ENCODE measurements around the gene FAM13A. TPM values are rescaled to one million over a fixed set of nuclear protein-coding genes. Genes with fewer than 3 reads are reported as not detected.

FAM13A gene
- polyA plus RNA-seq, 1 donor from 2014 or later, result 4.0 TPM

DNA sequence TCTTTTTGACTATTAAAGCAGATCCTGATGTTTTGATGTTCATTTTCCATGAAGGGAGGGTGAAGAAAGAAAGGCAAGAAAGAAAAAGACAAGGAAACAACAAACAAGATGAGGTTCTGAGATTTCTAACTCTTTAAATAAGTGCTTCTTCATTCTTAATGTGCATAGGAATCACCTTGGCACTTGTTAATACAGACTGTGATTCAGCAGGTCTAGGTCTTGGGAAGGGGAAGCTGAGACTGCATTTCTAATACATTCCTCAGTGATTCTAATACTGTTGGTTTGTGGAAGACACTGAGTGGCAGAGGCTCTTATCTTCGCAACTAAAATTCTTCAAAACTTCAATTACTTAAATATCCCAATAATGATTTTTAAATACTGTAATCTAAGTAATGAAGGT, 264.2 kb downstream of the FAM13A start:
- no peaks in the 10 kb centered on the region for H3K9me2 ChIP-seq (ENCODE audit: insufficient read depth, low read length)
- no peak overlapping the region for H3K4me2 ChIP-seq (ENCODE audit: low read length)
- H3F3A ChIP-seq (ENCODE audit: insufficient read depth, low read length, poor library complexity, severe bottlenecking), result no peaks in the 10 kb centered on the region
- H3K4me3 ChIP-seq (ENCODE audit: low read length), result no peak overlapping the region
- no peaks in the 10 kb centered on the region for H3K79me2 ChIP-seq (replicated peaks; ENCODE audit: insufficient read depth, low read length)
- no peaks in the 10 kb centered on the region for H3K9me3 ChIP-seq (ENCODE audit: low read length)
- H3K36me3 ChIP-seq (ENCODE audit: insufficient read depth, low read length), result no peaks in the 10 kb centered on the region
- H3K27me3 ChIP-seq (ENCODE audit: insufficient read depth, low read depth, low read length), result no peaks in the 10 kb centered on the region
- no peak overlapping the region for H3K9ac ChIP-seq (ENCODE audit: low read length)
- no peak for TF ChIP-seq EZH2 (IDR thresholded peaks at IDR 0.05; ENCODE audit: borderline replicate concordance, insufficient read depth, low read length, poor library complexity, severe bottlenecking)
- no peak overlapping the region for H2AFZ ChIP-seq (ENCODE audit: low read depth, low read length)
- H4K20me1 ChIP-seq (ENCODE audit: insufficient read depth), result no peaks in the 10 kb centered on the region
- H3K27ac ChIP-seq (ENCODE audit: low read length), result no peak overlapping the region

DNA sequence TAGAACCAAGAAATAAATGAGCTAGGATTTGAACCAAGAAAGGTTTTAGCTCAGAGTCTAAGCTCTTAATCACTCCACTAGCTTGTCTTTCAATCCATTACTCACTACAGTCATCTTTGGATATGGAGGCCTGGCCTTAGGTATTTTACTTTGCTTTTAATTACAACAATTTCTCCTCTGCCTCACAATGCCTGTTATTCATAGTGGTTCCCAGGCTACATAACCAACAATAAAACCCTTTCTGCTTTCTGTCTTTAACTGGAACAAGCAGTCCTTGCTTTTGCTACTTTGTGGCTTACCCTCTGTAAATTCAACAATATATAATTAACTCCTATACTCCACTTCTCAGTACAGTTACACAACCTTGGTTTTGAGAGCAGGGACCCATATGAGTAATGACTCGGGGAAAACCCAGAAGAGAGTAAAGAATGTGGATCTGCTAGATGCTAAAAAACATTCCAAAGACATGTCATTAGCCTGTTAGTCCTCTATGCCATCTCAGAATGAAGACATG, 264.7 kb downstream of the FAM13A start:
- Histone ChIP-seq H3K9ac (ENCODE audit: low read length) (no peak overlapping the region), H3F3A (ENCODE audit: insufficient read depth, low read length, poor library complexity, severe bottlenecking) (no peaks in the 10 kb centered on the region)
- TF ChIP-seq, protein P1, sequence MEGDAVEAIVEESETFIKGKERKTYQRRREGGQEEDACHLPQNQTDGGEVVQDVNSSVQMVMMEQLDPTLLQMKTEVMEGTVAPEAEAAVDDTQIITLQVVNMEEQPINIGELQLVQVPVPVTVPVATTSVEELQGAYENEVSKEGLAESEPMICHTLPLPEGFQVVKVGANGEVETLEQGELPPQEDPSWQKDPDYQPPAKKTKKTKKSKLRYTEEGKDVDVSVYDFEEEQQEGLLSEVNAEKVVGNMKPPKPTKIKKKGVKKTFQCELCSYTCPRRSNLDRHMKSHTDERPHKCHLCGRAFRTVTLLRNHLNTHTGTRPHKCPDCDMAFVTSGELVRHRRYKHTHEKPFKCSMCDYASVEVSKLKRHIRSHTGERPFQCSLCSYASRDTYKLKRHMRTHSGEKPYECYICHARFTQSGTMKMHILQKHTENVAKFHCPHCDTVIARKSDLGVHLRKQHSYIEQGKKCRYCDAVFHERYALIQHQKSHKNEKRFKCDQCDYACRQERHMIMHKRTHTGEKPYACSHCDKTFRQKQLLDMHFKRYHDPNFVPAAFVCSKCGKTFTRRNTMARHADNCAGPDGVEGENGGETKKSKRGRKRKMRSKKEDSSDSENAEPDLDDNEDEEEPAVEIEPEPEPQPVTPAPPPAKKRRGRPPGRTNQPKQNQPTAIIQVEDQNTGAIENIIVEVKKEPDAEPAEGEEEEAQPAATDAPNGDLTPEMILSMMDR (IDR thresholded peaks at IDR 0.05; ENCODE audit: poor library complexity, severe bottlenecking), result no peak
- TF ChIP-seq TAF1 (IDR thresholded peaks at IDR 0.05; ENCODE audit: low read depth), result no peak
- no peak for TF ChIP-seq MXI1 (conservative IDR thresholded peaks at IDR 0.05; ENCODE audit: poor library complexity, severe bottlenecking)
- no peak for TF ChIP-seq RAD21 (conservative IDR thresholded peaks at IDR 0.05)
- TF ChIP-seq EZH2 (IDR thresholded peaks at IDR 0.05; ENCODE audit: borderline replicate concordance, insufficient read depth, low read length, poor library complexity, severe bottlenecking), result no peak
- TF ChIP-seq EP300 (conservative IDR thresholded peaks at IDR 0.05; ENCODE audit: poor library complexity, severe bottlenecking), result no peak
- TF ChIP-seq, protein P2, sequence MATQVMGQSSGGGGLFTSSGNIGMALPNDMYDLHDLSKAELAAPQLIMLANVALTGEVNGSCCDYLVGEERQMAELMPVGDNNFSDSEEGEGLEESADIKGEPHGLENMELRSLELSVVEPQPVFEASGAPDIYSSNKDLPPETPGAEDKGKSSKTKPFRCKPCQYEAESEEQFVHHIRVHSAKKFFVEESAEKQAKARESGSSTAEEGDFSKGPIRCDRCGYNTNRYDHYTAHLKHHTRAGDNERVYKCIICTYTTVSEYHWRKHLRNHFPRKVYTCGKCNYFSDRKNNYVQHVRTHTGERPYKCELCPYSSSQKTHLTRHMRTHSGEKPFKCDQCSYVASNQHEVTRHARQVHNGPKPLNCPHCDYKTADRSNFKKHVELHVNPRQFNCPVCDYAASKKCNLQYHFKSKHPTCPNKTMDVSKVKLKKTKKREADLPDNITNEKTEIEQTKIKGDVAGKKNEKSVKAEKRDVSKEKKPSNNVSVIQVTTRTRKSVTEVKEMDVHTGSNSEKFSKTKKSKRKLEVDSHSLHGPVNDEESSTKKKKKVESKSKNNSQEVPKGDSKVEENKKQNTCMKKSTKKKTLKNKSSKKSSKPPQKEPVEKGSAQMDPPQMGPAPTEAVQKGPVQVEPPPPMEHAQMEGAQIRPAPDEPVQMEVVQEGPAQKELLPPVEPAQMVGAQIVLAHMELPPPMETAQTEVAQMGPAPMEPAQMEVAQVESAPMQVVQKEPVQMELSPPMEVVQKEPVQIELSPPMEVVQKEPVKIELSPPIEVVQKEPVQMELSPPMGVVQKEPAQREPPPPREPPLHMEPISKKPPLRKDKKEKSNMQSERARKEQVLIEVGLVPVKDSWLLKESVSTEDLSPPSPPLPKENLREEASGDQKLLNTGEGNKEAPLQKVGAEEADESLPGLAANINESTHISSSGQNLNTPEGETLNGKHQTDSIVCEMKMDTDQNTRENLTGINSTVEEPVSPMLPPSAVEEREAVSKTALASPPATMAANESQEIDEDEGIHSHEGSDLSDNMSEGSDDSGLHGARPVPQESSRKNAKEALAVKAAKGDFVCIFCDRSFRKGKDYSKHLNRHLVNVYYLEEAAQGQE (IDR thresholded peaks at IDR 0.05; ENCODE audit: borderline replicate concordance), result no peak
- no peak for TF ChIP-seq POLR2AphosphoS5 (IDR thresholded peaks at IDR 0.05)
- no peak for TF ChIP-seq SMC3 (conservative IDR thresholded peaks at IDR 0.05; ENCODE audit: poor library complexity)

More for the DNA sequence above, 264.7 kb downstream of the FAM13A start:
- Histone ChIP-seq H3K36me3 (ENCODE audit: insufficient read depth, low read length) (no peaks in the 10 kb centered on the region), H3K27ac (ENCODE audit: low read length) (no peak overlapping the region), H3K9me2 (ENCODE audit: insufficient read depth, low read length) (no peaks in the 10 kb centered on the region), H3K4me3 (ENCODE audit: low read length) (no peak overlapping the region), H3K27me3 (ENCODE audit: insufficient read depth, low read depth, low read length) (no peaks in the 10 kb centered on the region), H3K9me3 (ENCODE audit: low read length) (no peaks in the 10 kb centered on the region), H3K79me2 (replicated peaks; ENCODE audit: insufficient read depth, low read length) (no peaks in the 10 kb centered on the region), H3K4me2 (ENCODE audit: low read length) (no peak overlapping the region), H2AFZ (ENCODE audit: low read depth, low read length) (no peak overlapping the region), H4K20me1 (ENCODE audit: insufficient read depth) (no peaks in the 10 kb centered on the region)
